HepG2 (cell line): ENCODE data around the gene PDGFB. TPM values are rescaled to one million over a fixed set of nuclear protein-coding genes. Genes with fewer than 3 reads are reported as not detected.
A peak's percentile ranks its signal among the peaks of the same experiment; 100 is the strongest.

ENCODE experiments used
- CBX5 ChIP-seq: sonication (generic); formaldehyde crosslinking; IDR thresholded peaks from 2 replicates; pipeline ENCODE4 v1.4.0; 2020; ENCODE audit warnings: missing genetic modification reagents, borderline replicate concordance
- EHMT2 ChIP-seq: fragments of 200-600 bp; sonication (generic); IDR thresholded peaks from 2 replicates; pipeline ENCODE4 v1.7.0; 2017; ENCODE audit warnings: antibody characterized with exemption, low read depth, low read length, borderline replicate concordance
- GABPB1 ChIP-seq: IDR thresholded peaks from 2 replicates; pipeline ENCODE4 v1.6.1; 2016; ENCODE audit warnings: mild to moderate bottlenecking, missing genetic modification reagents, moderate library complexity, missing compliant biosample characterization
- IKZF1 ChIP-seq: fragments of 450-650 bp; IDR thresholded peaks from 2 replicates; pipeline ENCODE4 v1.7.1; 2016
- MED1 ChIP-seq: sonication (generic); formaldehyde crosslinking; IDR thresholded peaks from 2 replicates; pipeline ENCODE4 v1.4.0; 2020; ENCODE audit warnings: missing genetic modification reagents
- MEIS2 ChIP-seq: sonication (generic); formaldehyde crosslinking; IDR thresholded peaks from 2 replicates; pipeline ENCODE4 v1.9.0; 2021; ENCODE audit warnings: mild to moderate bottlenecking, missing genetic modification reagents
- PAWR ChIP-seq: sonication (generic); formaldehyde crosslinking; IDR thresholded peaks from 2 replicates; pipeline ENCODE4 v1.4.0; 2020; ENCODE audit warnings: missing genetic modification reagents, mild to moderate bottlenecking, borderline replicate concordance
- PLSCR1 ChIP-seq: sonication (generic); formaldehyde crosslinking; IDR thresholded peaks from 2 replicates; pipeline ENCODE4 v1.5.0; 2020; ENCODE audit warnings: missing genetic modification reagents, mild to moderate bottlenecking, borderline replicate concordance
- RARG ChIP-seq: sonication (generic); formaldehyde crosslinking; IDR thresholded peaks from 2 replicates; pipeline ENCODE4 v1.4.0; 2020; ENCODE audit warnings: low read depth, mild to moderate bottlenecking, missing genetic modification reagents
- RBAK ChIP-seq: sonication (generic); formaldehyde crosslinking; IDR thresholded peaks from 2 replicates; pipeline ENCODE4 v1.5.1; 2020; ENCODE audit warnings: mild to moderate bottlenecking, missing genetic modification reagents
- RFXAP ChIP-seq: sonication (generic); formaldehyde crosslinking; IDR thresholded peaks from 2 replicates; pipeline ENCODE4 v1.4.0; 2020; ENCODE audit warnings: missing genetic modification reagents, borderline replicate concordance
- SOX5 ChIP-seq: IDR thresholded peaks from 2 replicates; pipeline ENCODE4 v1.6.1; 2016; ENCODE audit warnings: borderline replicate concordance
- SRSF1 ChIP-seq: fragments of 200-400 bp; formaldehyde crosslinking; optimal IDR thresholded peaks from 2 replicates; pipeline ENCODE3; 2017; ENCODE audit warnings: mild to moderate bottlenecking, low read depth, low read length, moderate library complexity
- TAF15 ChIP-seq: fragments of 200-400 bp; formaldehyde crosslinking; IDR thresholded peaks from one replicate; pipeline ENCODE4 v1.6.1; 2018; ENCODE audit warnings: mild to moderate bottlenecking, low read depth, low read length; ENCODE audit not compliant: poor library complexity, severe bottlenecking
- ZMAT3 ChIP-seq: sonication (generic); formaldehyde crosslinking; conservative IDR thresholded peaks from 2 replicates; pipeline ENCODE4 v1.7.0; 2021; ENCODE audit warnings: missing genetic modification reagents
- ZNF318 ChIP-seq: sonication (generic); formaldehyde crosslinking; IDR thresholded peaks from 2 replicates; pipeline ENCODE4 v1.4.0; 2020; ENCODE audit warnings: mild to moderate bottlenecking, missing genetic modification reagents
- ZNF710 ChIP-seq: sonication (generic); formaldehyde crosslinking; IDR thresholded peaks from 2 replicates; pipeline ENCODE4 v1.5.0; 2020; ENCODE audit warnings: mild to moderate bottlenecking, missing genetic modification reagents, borderline replicate concordance
- ZNF780A ChIP-seq: sonication (generic); formaldehyde crosslinking; IDR thresholded peaks from 2 replicates; pipeline ENCODE4 v1.8.0; 2022; ENCODE audit warnings: mild to moderate bottlenecking, missing genetic modification reagents, moderate library complexity
- polyA plus RNA-seq, 8 experiments: library from polyadenylated mRNA; depleted of rRNA in 3 of 8; stranded (reverse) in 7 of 8; unstranded in 1 of 8; fragments of >200 nt; fragmentation: Illumina TruSeq in 4 of 8; extraction: Trizol in 4 of 8; gene quantifications; 2 replicates each; pipeline versions ENCODE4 v1.2.1 to v1.2.3, GENCODE V29; 2011 to 2016; ENCODE audit warnings: low read depth in 4 of 8, missing spikeins in 1 of 8, mixed read lengths in 1 of 8; ENCODE audit not compliant: insufficient read depth in 1 of 8
- total RNA-seq, 5 experiments: library from RNA; depleted of rRNA; stranded (reverse); fragments of >200 nt; fragmentation: Illumina TruSeq; extraction: Trizol; gene quantifications; 2 replicates each; pipeline ENCODE4 v1.2.3, GENCODE V29; 2016; ENCODE audit warnings: low read depth in 1 of 5

PDGFB gene
- total and polyA plus RNA-seq, 2 of the 13 experiments (the other 11 are each of a cell fraction or from before 2014, with no cell fraction given), result 1.4 to 10.1 TPM

- TF ChIP-seq ZNF318 (CRISPR knock-in tag) (no peak), ZNF780A (CRISPR knock-in tag) (no peak), SOX5 (CRISPR knock-in tag) (peak; percentile 79), SRSF1 (no peak), ZNF710 (CRISPR knock-in tag) (no peak), CBX5 (peak; percentile 62; the same call in 1 of the 2 replicates), GABPB1 (CRISPR knock-in tag) (peak; percentile 89), MED1 (peak; percentile 86), RFXAP (CRISPR knock-in tag) (peak; percentile 80; the same call in 1 of the 2 replicates), EHMT2 (no peak), IKZF1 (no peak), RBAK (no peak), RARG (CRISPR knock-in tag) (no peak), ZMAT3 (CRISPR knock-in tag) (peak; percentile 75), PAWR (no peak), TAF15 (no peak), PLSCR1 (no peak), MEIS2 (peak; percentile 26; the same call in 1 of the 2 replicates)
These were observed 3.7 kb downstream of the PDGFB start (continued) for GRCh38 chr22:39240831-39241793.
